Loucy (cell line): ENCODE data around the gene WFDC5.

Source experiments
- EZH2phosphoT487 ChIP-seq: fragments of 200-600 bp; IDR thresholded peaks from 2 replicates; pipeline ENCODE4 v1.6.1; 2018; ENCODE audit warnings: antibody characterized with exemption, mild to moderate bottlenecking, moderate library complexity, borderline replicate concordance
- TF ChIP-seq, protein P1 (sequence below): fragments of 200-600 bp; sonication (generic); conservative IDR thresholded peaks from 2 replicates; pipeline ENCODE4 v1.5.1; 2014; ENCODE audit warnings: mild to moderate bottlenecking, antibody characterized with exemption, low read length

DNA sequence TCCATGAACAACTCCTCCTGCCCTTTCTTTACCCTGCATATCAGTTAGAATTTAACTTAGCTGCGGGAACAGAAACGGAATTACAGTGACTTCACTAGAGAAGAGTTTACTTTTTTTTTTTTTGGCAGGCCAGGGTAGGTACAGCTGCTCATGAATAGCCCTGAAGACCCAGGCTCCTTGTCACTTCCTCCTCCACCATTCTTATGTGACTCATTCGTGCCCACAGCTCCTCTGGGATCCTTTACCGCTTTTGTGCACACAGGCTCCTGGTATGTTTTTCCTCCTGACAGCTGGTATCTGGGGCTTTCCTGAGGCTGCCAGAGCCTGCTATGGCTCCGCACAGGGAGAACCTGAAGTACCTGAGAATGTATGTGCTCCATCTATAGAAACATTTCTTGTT lies 10.2 kb downstream of the WFDC5 start:
- TF ChIP-seq, protein P1, sequence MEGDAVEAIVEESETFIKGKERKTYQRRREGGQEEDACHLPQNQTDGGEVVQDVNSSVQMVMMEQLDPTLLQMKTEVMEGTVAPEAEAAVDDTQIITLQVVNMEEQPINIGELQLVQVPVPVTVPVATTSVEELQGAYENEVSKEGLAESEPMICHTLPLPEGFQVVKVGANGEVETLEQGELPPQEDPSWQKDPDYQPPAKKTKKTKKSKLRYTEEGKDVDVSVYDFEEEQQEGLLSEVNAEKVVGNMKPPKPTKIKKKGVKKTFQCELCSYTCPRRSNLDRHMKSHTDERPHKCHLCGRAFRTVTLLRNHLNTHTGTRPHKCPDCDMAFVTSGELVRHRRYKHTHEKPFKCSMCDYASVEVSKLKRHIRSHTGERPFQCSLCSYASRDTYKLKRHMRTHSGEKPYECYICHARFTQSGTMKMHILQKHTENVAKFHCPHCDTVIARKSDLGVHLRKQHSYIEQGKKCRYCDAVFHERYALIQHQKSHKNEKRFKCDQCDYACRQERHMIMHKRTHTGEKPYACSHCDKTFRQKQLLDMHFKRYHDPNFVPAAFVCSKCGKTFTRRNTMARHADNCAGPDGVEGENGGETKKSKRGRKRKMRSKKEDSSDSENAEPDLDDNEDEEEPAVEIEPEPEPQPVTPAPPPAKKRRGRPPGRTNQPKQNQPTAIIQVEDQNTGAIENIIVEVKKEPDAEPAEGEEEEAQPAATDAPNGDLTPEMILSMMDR, result no peak
- TF ChIP-seq EZH2phosphoT487, result no peak
